NOMO-1 (cell line): ENCODE results near the gene RAP1GAP2.
A peak's percentile ranks its signal among the peaks of the same experiment; 100 is the strongest.

Source experiments
- DNase-seq, 2 experiments: peaks; one replicate each; lab custom pipeline; 2025; ENCODE audit not compliant: unreplicated experiment in 2 of 2; lab: John Stamatoyannopoulos, UW

RAP1GAP2 gene

GRCh38 chr17:2962729-2963128, 166.5 kb downstream of the RAP1GAP2 start:
- no peak for DNase-seq

- no peak for DNase-seq
These were observed 167.2 kb downstream of the RAP1GAP2 start for GRCh38 chr17:2963332-2964027.

GRCh38 chr17:2964028-2964356, 167.8 kb downstream of the RAP1GAP2 start:
- no peak for DNase-seq

- DNase-seq = no peak
These were observed 168.1 kb downstream of the RAP1GAP2 start for GRCh38 chr17:2964370-2964769.

- DNase-seq = no peak
These were observed 168.6 kb downstream of the RAP1GAP2 start for GRCh38 chr17:2964831-2965230.

- DNase-seq = no peak
These were observed 169.7 kb downstream of the RAP1GAP2 start for GRCh38 chr17:2965621-2966595.

- DNase-seq = no peak
These were observed 171.3 kb downstream of the RAP1GAP2 start for GRCh38 chr17:2967515-2967914.

GRCh38 chr17:2971851-2972250, 175.6 kb downstream of the RAP1GAP2 start:
- no peak for DNase-seq

- no peak for DNase-seq
These were observed 176.5 kb downstream of the RAP1GAP2 start for GRCh38 chr17:2972749-2973148.

- no peak for DNase-seq
These were observed 178.1 kb downstream of the RAP1GAP2 start for GRCh38 chr17:2974347-2974746.

GRCh38 chr17:2975469-2975958, 179.3 kb downstream of the RAP1GAP2 start:
- no peak for DNase-seq

GRCh38 chr17:2977157-2977556, 180.9 kb downstream of the RAP1GAP2 start:
- no peak for DNase-seq

- DNase-seq = no peak
These were observed 181.9 kb downstream of the RAP1GAP2 start for GRCh38 chr17:2978116-2978515.

GRCh38 chr17:2978991-2979390, 182.8 kb downstream of the RAP1GAP2 start:
- no peak for DNase-seq

GRCh38 chr17:2980211-2980903, 184.1 kb downstream of the RAP1GAP2 start:
- DNase-seq = no peak

GRCh38 chr17:2980904-2981246, 184.6 kb downstream of the RAP1GAP2 start:
- no peak for DNase-seq

- no peak for DNase-seq
These were observed 185.1 kb downstream of the RAP1GAP2 start for GRCh38 chr17:2981325-2981724.

- peak; percentile 81 to 90 for DNase-seq
These were observed 186.6 kb downstream of the RAP1GAP2 start for GRCh38 chr17:2982854-2983253.

GRCh38 chr17:2983255-2983654, 187.0 kb downstream of the RAP1GAP2 start:
- peak in 1 of 2 experiments; percentile 24 for DNase-seq

- no peak for DNase-seq
These were observed 189.1 kb downstream of the RAP1GAP2 start for GRCh38 chr17:2985318-2985717.

- no peak for DNase-seq
These were observed 190.7 kb downstream of the RAP1GAP2 start for GRCh38 chr17:2986925-2987324.
